ENCODE results near the gene GLDC. TPM values are rescaled to one million over a fixed set of nuclear protein-coding genes. Genes with fewer than 3 reads are reported as not detected.
"Not testable (repeated sequence)": the region's sequence is repeated elsewhere in the genome, so short reads cannot be mapped to it uniquely, and the experiment has no call there.

GLDC gene
- total RNA-seq, 1 donor from 2014 or later: 2.6 TPM

- H3K4me1 Mint-ChIP-seq: no peaks in the 10 kb centered on the region
- TF ChIP-seq CTCF (IDR thresholded peaks at IDR 0.05): no peak
- no peak overlapping the region for H3K27ac Mint-ChIP-seq
- ChIA-PET POLR2A (no interaction called here), CTCF (no interaction called here)
- ATAC-seq (ENCODE audit: low read depth) (no peak), DNase-seq (no peak)
- intact Hi-C loops (cut with micrococcal nuclease): no loop called here
- H3K4me3 Mint-ChIP-seq: no peak overlapping the region
- no peaks in the 10 kb centered on the region for H3K9me3 Mint-ChIP-seq
- H3K27me3 Mint-ChIP-seq: no peaks in the 10 kb centered on the region
- no peaks in the 10 kb centered on the region for H3K36me3 Mint-ChIP-seq (ENCODE audit: low read depth)
These were observed 94.4 kb downstream of the GLDC start for GRCh38 chr9:6551136-6551535.

- no peak for DNase-seq
- POLR2A ChIA-PET: no interaction called here
- no peaks in the 10 kb centered on the region for H3K27me3 Mint-ChIP-seq
- intact Hi-C loops (cut with micrococcal nuclease): no loop called here
- no peak for ATAC-seq (ENCODE audit: low read depth)
- H3K4me1 Mint-ChIP-seq: no peaks in the 10 kb centered on the region
- no peaks in the 10 kb centered on the region for H3K9me3 Mint-ChIP-seq
- H3K4me3 Mint-ChIP-seq: no peak overlapping the region
- CTCF ChIA-PET: no interaction called here
- H3K27ac Mint-ChIP-seq: no peak overlapping the region
- no peaks in the 10 kb centered on the region for H3K36me3 Mint-ChIP-seq (ENCODE audit: low read depth)
- no peak for TF ChIP-seq CTCF (IDR thresholded peaks at IDR 0.05)
These were observed 96.3 kb downstream of the GLDC start for GRCh38 chr9:6549106-6549800.

- H3K36me3 Mint-ChIP-seq (ENCODE audit: low read depth): no peaks in the 10 kb centered on the region
- no peak overlapping the region for H3K4me3 Mint-ChIP-seq
- DNase-seq: no peak
- H3K27ac Mint-ChIP-seq: no peak overlapping the region
- H3K9me3 Mint-ChIP-seq: no peaks in the 10 kb centered on the region
- CTCF ChIA-PET: no interaction called here
- no peak for TF ChIP-seq CTCF (IDR thresholded peaks at IDR 0.05)
- no peaks in the 10 kb centered on the region for H3K4me1 Mint-ChIP-seq
- no peak for ATAC-seq (ENCODE audit: low read depth)
- POLR2A ChIA-PET: no interaction called here
- H3K27me3 Mint-ChIP-seq: no peaks in the 10 kb centered on the region
- intact Hi-C loops (cut with micrococcal nuclease): no loop called here
These were observed 100.4 kb downstream of the GLDC start for GRCh38 chr9:6545017-6545691.

GRCh38 chr9:6543204-6543603, 102.3 kb downstream of the GLDC start:
- Mint-ChIP-seq H3K36me3 (ENCODE audit: low read depth) (no peaks in the 10 kb centered on the region), H3K4me3 (no peak overlapping the region), H3K9me3 (no peaks in the 10 kb centered on the region), H3K27ac (no peak overlapping the region), H3K27me3 (no peaks in the 10 kb centered on the region), H3K4me1 (no peaks in the 10 kb centered on the region)
- intact Hi-C loops (cut with micrococcal nuclease): no loop called here
- ATAC-seq (ENCODE audit: low read depth): no peak
- POLR2A ChIA-PET: no interaction called here
- TF ChIP-seq CTCF (IDR thresholded peaks at IDR 0.05): no peak
- CTCF ChIA-PET: no interaction called here
- DNase-seq: no peak

GRCh38 chr9:6542617-6543016, 102.9 kb downstream of the GLDC start:
- H3K27ac Mint-ChIP-seq; H3K4me1 Mint-ChIP-seq; intact Hi-C loops (cut with micrococcal nuclease); POLR2A ChIA-PET; ATAC-seq (ENCODE audit: low read depth); H3K27me3 Mint-ChIP-seq; H3K36me3 Mint-ChIP-seq (ENCODE audit: low read depth); CTCF ChIA-PET; H3K9me3 Mint-ChIP-seq; H3K4me3 Mint-ChIP-seq; DNase-seq: not testable (repeated sequence)
